Islet precursor cell (in vitro differentiated cells): ENCODE data around the gene RSL1D1.
"Not testable (repeated sequence)": the region's sequence is repeated elsewhere in the genome, so short reads cannot be mapped to it uniquely, and the experiment has no call there.

Source experiments
- DNase-seq: peaks from one replicate; pipeline ENCODE4 v3.0.0-alpha.2; 2018

Gene RSL1D1

DNA sequence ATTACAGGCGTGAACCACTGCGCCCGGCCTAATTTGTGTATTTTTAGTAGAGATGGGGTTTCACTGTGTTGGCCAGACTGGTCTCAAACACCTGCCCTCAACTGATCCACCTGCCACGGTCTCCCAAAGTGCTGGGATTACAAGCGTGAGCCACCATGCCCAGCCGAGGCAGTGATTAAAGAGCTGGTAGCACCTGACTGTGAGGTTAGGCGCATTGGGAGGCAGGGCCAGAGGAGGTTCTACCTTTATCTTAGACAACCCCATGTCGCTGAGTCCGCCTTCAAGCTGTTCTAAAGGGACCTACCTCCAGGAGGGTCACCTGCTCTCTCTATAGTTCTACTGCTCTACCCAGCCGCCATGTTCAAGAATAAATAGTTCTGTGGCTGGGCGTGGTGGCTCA, 8.1 kb downstream of the RSL1D1 start:
- DNase-seq: no peak

DNA sequence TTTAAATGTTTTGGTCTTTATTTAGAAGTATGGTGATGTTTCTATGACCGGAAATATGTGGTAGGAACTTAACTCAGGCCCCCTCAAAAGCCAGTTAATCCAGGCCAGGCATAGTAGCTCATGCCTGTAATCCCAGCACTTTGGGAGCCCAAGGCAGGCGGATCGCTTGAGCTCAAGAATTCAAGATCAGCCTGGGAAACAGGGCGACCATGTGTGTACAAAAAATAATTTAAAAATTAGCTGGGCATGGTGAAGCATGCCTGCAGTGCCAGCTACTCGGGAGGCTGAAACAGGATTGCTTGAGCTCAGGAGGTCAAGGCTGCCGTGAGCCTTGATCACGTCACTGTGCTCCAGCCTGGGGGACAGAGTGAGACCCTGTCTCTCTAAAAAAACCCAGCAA, 10.3 kb downstream of the RSL1D1 start:
- no peak for DNase-seq

DNA sequence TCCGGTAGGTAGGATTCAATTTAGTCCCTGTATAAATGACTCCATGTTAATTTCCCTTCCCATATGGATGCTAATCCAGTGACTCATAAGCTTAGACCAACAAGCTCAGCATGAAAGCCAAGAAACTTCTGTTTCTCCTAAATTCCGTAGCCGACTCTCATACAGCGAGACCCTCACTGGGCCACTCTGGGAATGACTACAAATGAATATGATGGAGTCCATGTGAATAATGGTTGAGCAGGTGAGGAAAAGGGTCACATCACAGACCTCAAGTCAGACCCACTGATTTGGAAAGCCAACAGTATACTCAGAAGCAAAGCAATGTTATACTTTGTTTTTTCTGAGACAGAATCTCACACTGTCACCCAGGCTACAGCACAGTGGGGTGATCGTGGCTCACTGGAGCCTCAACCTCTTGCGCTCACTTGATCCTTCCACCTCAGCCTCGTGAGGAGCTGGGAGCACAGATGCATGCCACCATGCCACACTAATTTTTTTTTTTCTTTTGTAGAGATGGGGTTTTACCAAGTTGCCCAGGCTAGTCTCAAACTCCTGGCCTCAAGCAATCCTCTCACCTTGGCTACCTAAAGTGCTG, 14.6 kb downstream of the RSL1D1 start:
- no peak for DNase-seq

DNA sequence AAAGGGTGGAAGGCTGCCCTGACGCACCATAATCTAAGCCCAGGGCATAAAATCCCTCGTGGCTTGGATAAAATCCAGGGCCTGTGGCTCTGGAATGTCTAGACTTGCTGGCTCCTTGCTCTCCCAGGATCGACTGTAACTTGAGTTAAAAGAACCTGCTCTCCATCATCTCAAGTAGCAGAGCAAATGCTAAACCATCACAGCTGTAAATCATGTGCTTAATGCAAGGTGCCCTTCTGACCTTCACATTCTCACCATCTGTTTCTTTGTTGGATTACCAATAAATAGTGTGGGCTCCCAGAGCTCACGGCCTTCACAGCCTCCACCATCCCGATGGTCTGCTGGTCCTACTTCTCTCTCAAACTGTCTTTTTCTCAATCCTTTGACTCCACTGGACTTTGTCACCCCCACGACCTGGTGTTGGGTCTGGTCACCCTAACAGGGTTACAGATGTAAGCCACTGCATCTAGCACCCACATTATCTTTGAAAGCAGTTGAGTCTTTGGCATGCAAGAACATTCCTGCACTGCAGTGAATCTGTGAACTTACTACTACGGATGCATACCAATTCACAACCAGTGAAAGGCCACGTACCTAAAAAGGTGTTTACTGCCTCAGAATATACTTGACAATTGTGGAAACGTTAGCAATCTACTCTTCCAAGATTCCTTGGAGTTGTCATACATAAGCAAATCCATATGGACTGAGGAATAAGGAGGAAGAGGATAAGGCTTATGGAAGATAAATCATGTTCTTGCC, 15.3 kb downstream of the RSL1D1 start:
- DNase-seq: peak; percentile 79

DNA sequence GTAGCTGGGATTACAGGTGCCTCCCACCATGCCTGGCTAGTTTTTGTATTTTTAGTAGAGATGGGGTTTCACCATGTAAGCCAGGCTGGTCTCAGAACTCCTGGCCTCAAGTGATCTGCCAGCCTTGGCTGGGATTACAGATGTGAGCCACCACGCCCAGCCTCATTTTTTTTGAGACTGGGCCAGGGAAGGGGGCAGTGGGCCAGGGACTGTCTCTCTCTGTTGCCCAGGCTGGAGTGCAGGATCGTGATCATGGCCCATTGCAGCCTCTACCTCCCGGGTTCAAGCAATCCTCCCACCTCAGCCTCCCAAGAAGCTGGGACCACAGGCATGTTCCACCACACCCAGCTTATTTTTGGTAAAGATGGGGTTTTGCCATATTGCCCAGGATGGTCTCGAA, 16.0 kb downstream of the RSL1D1 start:
- DNase-seq: no peak

DNA sequence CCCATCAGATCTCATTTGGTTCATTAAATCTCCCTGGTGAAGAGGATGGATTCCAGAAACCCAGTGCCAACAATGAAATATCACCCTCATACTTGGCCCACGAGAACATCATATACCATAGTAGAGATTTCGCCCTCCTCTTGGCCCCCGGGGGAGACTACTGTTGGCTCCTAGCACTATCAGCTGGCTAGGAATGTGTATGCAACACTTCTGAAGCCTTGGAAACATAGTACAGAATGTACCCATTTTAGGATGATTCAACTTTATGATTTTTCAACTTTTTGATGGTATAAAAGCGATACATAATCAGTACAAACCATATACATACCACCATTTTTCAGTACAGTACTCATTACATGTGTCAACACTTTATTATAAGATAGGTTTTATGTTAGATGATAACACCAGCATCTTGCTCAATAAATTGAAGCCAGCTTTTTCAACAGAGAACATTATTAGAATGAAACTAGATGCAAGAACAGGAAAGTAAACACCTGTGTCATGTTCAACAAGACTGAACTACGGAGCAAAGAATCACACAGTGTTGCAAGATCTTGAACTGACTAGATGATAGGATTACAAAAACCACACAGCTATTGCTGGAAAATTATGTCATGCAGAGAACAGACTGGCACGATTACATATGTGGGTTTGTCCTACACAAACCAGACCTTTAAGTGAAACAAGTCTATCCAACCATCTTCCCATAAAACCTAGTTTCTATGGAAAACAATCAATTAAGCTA, 17.2 kb downstream of the RSL1D1 start:
- DNase-seq: no peak

DNA sequence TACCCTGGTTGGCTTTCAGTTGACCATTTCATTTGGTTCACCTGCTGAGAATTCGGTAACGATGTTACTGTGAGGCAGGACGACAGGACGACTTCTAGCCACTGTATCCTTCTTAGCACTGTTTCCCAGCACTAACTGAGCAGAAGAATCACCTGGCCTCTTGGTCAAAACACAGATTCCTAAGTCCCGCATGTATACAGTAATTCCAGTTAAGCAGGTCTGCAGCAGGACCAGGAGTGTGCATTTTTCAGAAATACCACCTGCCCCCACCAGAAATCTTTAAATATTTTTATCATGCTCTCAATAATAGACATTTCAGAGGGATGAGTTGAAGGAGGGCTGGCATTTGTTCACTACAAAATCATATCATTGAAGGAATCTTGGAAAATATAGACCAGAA, 22.6 kb downstream of the RSL1D1 start:
- DNase-seq: no peak

DNA sequence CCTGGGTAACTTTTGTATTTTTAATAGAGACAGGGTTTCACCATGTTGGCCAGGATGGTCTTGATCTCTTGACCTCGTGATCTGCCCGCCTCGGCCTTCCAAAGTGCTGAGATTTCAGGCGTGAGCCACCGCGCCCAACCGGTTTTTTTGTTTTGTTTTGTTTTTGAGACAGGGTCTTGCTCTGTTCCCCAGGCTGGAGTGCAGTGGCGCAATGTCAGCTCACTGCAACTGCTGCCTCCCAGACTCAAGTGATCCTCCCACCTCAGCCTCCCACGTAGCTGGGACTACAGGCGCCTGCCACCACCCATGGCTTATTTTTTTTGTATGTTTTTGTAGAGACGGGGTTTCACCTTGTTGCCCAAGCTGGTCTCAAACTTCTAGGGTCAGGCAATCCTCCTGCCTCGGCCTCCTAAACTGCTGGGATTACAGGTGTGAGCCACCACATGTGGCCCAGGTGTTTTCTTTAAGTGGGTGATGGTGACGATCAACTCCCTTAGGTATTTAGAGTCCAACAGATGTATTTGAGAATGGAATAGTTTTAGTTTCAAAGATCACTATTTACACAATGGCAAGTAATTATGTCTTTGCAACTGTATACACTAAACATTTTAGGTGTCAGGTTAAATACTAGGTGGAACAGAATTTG, 25.7 kb downstream of the RSL1D1 start:
- DNase-seq: not testable (repeated sequence)

DNA sequence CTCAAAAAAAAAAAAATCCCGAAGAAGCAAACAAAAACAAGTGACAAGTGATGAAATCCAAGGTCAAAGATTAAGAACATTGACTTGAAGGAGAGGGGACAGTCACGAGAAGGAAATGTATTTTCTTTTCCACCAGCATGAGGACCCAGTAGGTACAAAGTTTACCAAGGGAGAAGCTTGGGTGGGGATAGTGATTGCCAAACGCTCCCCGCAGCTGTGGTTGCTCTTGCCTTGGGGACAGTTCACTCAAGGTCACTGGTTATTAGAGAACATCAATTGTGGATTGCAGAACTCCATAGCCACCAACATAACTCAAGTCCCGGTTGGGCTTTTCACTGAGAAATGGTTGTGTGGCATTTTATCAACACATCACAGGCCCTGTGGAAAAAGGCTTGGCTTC, 27.0 kb downstream of the RSL1D1 start:
- DNase-seq: no peak

DNA sequence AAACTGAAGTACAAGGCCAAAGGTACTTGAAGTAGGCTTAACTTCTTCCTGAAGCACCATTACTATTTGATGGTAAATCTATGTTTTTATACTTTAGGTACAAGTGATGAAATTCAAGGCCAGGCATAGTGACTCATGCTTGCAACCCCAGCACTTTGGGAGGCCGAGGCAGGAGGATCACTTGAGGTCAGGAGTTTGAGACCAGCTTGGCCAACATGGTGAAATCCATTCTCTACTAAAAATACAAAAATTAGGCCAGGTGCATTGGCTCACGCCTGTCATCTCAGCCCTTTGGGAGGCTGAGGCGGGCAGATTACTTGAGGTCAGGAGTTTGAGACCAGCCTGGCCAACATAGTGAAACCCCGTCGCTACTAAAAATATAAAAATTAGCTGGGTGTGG, 27.7 kb downstream of the RSL1D1 start:
- DNase-seq: not testable (repeated sequence)

DNA sequence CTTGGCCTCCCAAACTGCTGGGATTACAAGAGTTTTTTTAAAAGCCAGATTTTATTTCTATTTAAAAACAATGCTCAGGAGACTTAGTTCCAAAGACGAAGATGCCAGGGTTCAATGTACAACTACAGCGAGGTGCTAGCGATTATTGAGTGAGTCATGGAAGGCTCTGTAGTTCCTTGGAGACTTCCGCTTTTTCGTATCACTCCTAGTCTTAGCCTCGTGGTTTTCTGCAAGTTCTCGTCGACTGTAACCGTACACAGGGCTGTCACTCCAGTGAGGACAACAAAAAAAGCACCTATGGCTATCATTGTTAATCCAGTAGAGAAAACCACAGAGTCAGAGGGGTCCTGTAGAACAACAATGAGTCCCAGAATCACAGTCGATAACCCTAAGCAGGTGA, 31.5 kb downstream of the RSL1D1 start:
- no peak for DNase-seq

DNA sequence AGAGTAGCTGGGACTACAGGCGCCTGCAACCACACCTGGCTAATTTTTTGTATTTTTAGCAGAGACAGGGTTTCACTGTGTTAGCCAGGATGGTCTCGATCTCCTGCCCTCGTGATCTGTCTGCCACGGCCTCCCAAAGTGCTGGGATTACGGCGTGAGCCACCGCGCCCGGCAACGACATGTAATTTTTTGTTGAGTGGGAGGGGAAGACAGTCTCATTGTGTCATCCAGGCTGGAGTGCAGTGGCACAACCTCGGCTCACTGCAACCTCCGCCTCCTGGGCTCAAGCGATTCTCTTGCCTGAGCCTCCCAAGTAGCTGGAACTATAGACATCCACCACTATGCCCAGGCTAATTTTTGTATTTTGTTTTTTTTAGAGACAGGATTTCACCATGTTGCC, 32.4 kb downstream of the RSL1D1 start:
- not testable (repeated sequence) for DNase-seq

DNA sequence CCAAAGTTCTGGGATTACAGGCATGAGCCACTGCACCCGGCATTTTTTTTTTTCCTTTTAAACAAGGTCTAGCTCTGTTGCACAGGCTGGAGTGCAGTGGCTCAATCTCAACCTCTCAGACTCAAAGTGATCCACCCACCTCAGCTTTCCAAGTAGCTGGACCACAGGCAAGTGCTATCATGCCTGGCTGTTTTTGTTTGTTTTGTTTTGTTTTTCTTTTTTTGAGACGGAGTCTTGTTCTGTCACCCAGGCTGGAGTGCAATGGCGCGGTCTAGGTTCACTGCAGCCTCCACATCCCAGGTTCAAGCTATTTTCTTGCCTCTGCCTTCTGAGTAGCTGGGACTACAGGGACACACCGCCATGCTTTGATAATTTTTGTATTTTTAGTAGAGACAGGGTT, 35.2 kb downstream of the RSL1D1 start:
- no peak for DNase-seq

DNA sequence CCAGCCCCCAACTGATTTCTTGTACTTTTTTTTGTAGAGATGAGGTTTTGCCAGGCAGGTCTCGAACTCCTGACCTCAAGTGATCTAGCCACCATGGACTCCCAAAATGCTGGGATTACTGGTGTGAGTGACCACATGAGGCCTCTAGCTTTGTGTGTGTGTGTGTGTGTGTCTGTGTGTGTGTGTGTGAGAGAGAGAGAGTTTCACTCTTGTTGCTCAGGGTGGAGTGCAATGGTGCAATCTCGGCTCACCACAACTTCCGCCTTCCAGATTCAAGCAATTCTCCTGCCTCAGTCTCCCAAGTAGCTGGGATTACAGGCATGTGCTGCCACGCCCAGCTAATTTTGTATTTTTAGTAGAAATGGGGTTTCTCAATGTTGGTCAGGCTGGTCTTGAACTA, 36.5 kb downstream of the RSL1D1 start:
- DNase-seq: not testable (repeated sequence)

DNA sequence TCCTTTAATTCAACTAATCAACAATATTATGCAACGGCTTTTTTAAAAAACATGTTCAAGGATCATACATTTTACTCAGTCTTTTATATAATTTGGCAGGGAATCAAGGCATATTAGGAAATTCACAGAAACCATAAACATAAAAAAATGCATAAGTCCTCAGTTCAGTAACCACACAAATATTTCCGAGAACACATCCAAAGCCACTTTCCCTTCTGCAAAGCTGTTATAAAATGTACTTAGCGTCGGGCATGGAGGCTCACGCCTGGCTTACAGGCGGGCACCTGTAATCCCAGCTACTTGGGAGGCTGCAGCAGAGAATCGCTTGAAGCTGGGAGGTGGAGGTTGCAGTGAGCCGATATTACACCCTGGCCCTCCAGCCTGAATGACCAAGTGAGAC, 44.6 kb downstream of the RSL1D1 start:
- no peak for DNase-seq

DNA sequence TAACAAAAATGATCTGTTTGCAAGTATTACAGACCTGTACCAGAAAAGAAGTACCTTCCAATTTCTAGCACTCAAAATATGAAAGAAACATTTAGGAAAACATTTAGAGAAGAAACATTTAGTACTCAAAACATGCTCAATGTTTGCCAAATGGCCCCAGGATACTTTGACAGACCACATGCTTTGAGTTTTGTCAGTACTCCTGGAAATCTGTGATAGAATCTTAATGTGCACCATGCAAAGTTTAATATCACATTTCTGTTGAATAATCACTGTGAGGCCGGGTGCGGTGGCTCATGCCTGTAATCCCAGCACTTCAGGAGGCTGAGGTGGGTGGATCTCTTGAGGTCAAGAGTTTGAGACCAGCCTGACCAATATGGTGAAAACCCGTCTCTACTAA, 45.8 kb downstream of the RSL1D1 start:
- no peak for DNase-seq

DNA sequence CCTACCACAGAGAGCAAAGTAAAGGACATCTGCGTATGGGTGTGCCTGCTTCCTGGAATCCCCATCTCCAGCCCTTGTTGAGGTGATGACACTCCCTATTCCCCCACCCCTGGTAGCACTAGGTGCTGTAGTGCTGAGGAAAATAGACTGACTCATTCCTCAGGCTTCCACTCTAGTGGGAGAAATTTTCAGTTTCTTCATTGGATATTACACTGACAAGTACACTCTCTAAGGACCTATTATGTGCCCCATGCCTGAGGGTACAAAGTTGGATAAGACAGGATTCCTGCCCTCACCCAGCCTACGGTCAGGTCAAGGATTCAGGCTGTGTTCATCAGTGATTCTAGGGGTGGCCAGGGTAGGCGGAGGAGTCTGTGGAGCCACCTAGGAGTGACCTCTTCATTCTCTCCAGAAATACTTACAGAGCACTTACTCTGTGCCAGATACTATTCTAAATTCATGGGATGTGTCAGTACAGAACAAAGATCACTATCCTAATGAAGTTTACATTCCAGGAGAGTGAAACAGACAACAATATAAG, 49.8 kb downstream of the RSL1D1 start:
- DNase-seq: peak; percentile 53

DNA sequence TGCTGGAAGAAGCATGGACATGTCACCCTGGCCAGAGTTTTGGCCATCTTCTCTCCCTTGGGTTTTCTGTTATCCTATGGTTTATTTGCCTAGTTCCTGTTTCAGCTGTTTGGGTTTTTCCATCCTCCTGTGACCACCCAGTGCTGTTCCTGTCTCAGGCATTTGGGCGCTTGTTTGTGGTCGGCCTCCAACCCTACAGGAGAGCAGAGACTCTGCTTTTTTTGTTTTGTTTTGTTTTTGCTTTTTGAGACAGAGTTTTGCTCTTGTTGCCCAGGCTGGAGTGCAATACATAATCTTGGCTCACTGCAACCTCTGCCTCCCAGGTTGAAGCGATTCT, 51.0 kb downstream of the RSL1D1 start:
- no peak for DNase-seq

DNA sequence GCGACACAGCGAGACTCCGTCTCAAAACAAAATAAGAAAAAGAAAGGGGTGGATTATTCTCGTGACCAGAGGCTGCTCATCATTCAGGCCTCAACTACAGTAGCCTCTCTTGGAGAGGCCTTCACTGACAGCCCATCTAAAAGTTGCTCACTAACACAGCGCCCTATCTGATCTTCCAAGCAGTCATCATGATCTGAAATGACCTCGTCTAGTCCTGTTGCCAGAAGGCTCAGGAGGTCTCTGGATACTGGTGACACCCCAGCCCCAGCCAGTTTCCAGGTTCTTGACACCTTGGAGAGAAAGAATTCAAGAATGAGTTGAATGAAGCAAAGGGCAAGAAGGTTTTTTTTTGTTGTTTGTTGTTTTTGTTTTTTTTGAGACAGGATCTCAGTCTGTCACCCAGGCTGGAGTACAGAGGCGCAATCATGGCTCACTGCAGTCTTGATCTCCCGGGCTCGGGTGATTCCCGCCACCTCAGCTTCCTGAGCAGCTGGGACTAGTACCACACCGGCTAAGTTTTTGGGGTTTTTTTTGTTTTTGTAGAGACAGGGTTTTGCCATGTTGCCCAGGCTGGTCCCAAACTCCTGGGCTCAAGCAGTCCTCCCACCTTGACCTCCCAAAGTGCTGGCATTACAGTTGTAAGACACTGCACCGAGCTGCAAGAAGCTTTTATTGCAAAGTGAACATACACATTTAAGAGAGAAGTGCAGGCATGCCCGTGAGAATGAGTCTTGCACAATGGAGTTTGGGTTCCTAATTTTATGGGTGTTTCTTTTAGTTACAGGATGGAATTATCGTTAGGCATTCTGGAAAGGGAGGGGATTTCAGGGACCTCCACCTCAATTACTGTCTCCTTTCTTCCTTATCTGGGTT, 51.6 kb downstream of the RSL1D1 start:
- peak; percentile 54 for DNase-seq

DNA sequence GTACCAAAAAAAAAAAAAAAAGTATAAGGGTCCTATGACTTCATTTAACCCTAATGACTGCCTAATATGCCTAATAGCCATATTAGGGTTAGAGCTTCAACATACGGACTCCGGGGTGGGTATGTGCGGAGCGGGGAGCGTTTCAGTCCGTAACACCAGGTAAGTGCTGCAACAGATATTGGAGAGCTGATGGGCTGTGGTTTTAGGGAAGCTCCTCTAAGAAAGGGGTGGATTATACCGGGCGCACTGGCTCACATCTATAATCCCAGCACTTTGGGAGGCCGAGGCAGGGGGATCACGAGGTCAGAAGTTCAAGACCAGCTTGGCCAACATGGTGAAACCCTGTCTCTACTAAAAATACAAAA, 52.3 kb downstream of the RSL1D1 start:
- no peak for DNase-seq

DNA sequence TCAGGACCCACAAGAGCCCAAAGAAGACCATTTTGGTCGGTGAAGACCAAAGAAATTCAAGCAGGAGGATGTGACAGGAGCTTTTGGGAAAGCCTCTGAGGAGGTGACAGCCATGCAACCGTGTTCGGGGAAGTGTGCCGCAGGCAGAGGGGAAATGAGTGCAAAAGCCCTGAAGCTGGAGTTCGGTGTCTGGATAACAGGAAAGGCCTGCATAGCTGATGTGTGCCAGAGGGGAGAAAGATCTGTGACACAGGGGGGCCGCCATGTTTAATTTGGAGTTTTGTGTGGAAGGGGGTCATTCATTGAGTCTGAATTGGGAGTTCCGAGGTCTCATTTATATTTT, 53.4 kb downstream of the RSL1D1 start:
- DNase-seq: no peak

DNA sequence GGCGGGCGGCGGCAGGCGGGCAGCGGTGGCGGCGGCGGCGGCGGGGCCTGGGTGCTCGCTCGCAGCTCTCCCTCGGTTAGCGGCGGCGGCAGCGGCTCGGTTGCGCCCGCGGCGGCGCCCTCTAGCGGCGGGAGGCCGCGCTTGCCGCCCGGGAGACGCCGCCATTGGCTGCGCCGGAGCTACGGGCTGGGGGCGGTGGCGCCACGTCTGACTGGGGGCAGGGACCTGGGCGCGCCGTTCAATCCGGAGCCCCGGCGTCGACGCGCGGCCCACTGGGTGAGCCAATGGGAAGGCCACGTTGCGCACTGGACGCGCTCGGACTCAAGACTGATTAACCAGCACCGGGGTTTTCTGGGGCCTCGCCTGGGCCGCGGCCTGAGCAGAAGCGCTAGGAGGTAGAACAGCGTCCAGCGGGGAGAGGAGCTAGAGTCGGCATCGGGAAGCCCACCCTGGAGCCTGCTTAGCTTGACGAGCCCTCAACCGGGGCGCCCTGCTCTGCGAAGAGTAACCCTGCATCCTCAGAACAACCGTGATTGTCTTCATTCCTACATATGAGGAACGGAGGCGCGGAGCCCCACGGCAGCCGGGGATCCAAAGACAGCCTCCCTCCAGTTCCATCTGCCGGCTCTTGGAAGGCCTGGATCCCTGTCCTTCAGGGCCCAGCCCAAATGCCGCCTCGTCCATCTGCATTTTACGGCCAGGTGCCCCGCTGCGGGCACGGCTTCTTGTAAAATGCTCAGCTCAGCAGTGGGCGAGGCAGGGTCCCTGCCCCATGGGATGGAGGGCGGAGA, 54.0 kb downstream of the RSL1D1 start, which contains the start of gene ZC3H7A:
TSS of gene ZC3H7A (minus strand) at position 93 of the 791 bp plus-strand sequence. CDS start 14,904 bp downstream, outside the sequence.
- peak; percentile 99 for DNase-seq
